Pulmonary artery endothelial cell (primary cell): ENCODE results near the gene CSMD2. TPM values are rescaled to one million over a fixed set of nuclear protein-coding genes. Genes with fewer than 3 reads are reported as not detected.

Source experiments
- DNase-seq: peaks from one replicate; pipeline ENCODE4 v3.0.0-alpha.2; 2011; ENCODE audit warnings: low read depth, low spot score
- total RNA-seq: library from RNA; depleted of rRNA; stranded (reverse); fragments of >200 nt; gene quantifications from 2 replicates; pipeline ENCODE4 v1.2.3, GENCODE V29; 2014

Gene CSMD2
- total RNA-seq, 1 donor from 2014 or later, result under 0.01 TPM

DNA sequence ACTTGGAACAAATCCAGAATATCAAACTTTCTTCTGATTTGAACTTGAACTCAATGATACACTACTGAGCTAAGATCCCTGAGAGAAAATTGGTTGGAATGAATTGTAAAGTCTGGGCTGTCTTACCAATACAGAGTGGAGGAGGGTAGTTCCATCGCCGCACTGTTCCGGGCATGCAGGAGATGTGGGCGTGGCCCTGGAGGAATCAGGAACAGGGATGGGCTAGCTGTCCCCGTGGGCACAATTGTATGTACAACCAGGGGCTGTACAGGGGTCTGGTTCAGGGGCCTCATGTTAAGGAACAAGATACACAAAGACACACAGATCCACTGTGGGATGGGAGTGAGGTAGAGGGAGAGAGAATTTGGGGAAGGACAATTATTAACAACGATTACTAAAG is 548.2 kb downstream of the CSMD2 start:
- DNase-seq, result no peak

GRCh38 chr1:33615546-33615945 is 549.5 kb downstream of the CSMD2 start:
- no peak for DNase-seq

GRCh38 chr1:33610864-33611455 is 554.1 kb downstream of the CSMD2 start:
- DNase-seq, result no peak

- DNase-seq, result no peak
These were observed 554.6 kb downstream of the CSMD2 start for GRCh38 chr1:33610391-33610790.

DNA sequence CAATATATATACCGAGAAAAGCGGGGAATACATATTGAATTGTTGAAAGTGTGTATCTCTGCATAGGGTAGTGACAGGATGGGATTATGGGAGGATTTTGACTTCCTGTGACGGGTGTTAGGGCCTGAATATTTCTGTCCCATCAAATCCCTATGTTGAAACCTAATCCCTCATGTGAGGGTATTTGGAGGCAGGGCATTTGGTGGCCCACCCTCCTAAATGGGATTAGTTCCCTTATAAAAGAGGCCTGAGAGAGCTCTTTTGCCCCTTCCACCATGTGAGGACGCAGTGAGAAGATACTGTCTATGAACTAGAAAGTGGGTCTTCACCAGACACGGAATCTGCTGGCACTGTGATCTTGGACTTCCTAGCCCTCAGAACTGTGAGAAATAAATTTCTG is 555.3 kb downstream of the CSMD2 start:
- DNase-seq, result no peak

DNA sequence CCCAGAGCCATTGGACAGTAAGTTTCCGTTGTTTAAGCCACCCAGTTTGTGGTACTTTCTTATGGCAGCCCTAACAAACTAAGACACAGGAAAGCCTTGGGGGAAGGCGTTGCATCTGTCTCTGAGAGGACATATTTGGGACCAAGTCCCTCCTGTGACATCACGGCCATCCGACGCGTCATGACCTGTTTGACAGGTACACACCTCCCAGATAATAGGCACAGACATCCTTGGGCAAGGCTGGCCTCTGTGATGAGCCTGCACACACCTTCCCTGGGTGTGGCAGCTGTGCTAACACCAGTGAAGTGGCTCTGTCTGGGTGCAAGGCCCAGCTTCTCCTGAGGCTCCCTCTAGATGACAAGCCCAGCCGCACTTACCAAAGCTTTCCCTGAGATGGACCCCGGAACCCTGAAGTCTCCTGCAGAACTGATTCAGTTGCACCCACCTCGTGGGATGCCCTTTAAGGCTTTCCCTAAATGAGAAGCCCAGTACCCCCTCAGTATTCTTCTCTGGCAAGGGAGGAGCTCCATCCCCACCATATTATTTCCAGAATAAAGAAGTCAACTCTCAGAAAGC is 556.1 kb downstream of the CSMD2 start:
- DNase-seq, result no peak

DNA sequence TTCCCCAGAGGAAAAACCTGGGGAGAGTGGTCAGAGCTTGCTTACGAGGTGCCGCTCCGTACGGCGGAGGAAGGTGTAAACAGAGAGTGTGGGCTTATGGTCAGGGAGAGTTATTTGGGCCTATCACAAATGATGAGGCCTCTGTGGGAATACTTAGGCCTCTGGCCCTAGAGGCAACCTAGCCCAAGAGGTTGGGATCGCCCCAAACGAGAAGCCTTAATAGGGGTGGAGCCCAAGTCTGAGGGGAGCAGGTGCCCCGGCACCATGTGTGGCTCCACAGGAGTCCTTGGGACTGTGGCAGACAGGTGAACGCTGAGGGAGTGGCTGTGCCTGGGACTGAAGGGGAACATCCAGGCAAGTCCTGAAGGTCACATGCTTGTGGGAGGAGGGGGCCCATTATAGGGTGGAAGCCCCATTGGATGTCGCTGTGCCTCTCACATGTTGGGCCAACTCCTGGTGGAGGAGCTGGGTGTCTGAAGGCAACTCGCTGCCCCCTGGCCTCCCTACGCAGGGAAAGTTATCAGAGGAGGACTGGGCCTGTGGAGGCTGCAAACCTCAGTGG is 557.5 kb downstream of the CSMD2 start:
- DNase-seq, result no peak

DNA sequence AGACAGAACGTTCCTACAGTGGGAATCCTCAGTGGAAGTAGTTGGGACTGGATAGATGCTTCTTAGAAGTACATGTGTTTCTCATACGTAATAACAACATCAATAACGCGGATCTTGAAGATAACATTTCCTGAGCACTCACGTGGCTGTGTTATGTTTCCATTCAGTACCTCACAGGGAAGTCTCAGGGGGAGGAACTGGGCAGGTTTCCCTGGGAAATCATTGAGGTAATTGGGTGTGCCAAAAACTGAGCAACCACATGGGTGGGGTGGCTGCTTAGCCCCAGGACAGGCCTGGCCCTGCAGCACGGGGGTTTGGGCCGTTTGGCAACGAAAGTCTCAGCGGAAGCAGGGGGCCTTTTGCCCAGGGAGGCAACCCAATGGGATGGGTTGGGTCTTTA is 558.8 kb downstream of the CSMD2 start:
- no peak for DNase-seq

- DNase-seq, result no peak
These were observed 562.8 kb downstream of the CSMD2 start for GRCh38 chr1:33602271-33602670.

DNA sequence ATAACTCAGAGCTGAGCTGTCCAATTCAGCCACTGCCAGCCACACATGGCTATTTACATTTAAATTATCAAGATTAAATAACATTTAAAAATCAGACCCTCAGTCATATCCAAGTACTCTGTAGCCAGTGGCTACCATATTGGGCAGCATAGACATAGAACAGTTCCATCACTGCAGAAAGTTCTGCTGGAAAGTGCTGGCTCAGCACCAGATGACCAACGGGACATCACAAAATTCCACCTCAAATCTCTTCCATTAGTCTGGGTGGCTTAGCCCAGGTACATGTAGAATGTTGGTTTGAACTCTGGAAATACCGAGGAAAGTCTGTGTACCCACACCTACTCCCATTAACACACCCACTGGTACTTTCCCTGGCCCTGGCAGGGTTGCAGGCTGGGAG is 563.3 kb downstream of the CSMD2 start:
- no peak for DNase-seq

DNA sequence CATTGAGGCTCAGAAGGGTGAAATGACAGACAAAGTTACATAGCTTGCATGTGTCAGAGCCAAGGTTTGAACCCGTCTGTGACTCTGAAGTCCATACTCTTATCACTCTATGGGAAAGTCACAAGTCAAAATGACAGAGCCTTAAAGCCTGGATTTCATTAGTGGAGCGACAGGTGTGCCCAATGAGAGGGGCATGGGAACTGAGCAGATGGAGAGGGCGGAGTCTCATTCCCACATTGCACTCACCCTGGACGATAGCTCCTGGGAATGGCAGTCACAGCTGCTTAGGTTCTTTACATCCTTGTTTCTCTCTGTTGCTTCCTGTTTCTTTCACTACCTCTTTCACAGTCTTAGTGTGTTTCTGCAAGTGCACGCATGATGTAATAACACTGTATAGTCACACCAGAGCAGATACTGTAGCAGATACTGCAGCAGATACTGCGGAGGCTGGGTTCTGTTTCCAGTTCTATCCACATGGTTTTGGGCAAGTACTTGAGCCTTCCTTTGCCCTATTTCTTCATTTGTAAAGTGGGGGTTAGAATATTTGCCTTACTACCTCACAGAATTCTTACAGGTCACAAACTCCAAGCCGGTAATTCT is 565.4 kb downstream of the CSMD2 start:
- no peak for DNase-seq

DNA sequence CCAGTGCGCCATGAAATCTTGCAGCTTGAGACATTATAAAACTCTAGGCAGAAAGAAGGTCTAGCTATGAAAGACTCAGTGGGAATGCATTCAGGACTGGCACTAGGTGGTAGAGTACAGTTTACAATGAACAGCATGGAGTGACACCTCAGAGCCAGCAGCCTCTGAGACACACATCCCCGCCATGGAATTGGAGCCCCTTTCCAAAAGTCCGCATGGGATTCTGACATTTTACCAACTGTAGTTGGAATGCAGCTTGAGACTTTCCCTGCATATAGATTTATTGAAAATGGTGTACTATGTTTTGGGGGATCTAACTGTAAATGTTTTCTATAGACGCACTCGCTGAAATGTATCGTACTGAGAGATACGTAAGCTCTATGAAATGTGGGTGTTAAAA is 576.3 kb downstream of the CSMD2 start:
- DNase-seq, result no peak

- DNase-seq, result no peak
These were observed 578.2 kb downstream of the CSMD2 start for GRCh38 chr1:33586795-33587194.

DNA sequence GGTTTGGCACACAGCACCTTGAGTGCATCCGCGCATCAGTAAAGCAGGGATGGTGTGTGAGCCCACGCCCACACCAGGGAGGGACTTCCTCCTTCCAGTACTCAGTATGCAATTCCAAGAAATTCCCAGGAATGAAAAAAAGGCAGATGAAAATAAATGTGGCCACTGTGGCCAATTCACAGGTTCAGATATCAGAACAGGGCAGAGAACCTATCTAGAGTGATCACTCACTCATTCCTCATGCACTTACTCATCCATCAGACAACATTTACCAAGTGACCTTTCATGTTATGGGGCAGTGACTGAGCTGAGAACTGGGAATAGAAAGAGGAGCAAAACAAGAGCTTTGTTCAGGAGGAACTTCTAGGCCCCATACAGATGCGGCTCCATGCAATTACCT is 578.9 kb downstream of the CSMD2 start:
- DNase-seq, result no peak

DNA sequence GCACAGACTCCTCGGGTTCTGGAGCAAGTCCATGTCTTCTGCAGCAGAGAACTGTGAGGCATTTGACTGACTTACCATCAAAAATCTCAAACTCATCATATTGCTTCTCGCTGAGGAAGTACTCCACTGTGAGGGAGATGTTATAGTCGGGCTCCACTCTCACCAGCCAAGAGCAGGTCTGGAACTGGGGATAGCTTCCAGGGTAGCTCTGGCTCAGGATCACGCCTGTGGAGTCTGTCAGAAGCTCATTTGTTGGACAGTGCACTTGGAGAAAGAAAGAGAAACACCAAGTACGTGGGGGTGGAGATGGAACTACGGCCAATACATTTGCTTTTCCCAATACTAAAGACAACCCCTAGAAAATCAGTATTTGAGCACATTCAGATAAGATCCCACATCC is 581.5 kb downstream of the CSMD2 start:
- DNase-seq, result no peak

- no peak for DNase-seq
These were observed 586.2 kb downstream of the CSMD2 start for GRCh38 chr1:33578557-33579448.

- DNase-seq, result no peak
These were observed 587.4 kb downstream of the CSMD2 start for GRCh38 chr1:33577663-33578062.

GRCh38 chr1:33576821-33577599 is 588.0 kb downstream of the CSMD2 start:
- DNase-seq, result no peak

DNA sequence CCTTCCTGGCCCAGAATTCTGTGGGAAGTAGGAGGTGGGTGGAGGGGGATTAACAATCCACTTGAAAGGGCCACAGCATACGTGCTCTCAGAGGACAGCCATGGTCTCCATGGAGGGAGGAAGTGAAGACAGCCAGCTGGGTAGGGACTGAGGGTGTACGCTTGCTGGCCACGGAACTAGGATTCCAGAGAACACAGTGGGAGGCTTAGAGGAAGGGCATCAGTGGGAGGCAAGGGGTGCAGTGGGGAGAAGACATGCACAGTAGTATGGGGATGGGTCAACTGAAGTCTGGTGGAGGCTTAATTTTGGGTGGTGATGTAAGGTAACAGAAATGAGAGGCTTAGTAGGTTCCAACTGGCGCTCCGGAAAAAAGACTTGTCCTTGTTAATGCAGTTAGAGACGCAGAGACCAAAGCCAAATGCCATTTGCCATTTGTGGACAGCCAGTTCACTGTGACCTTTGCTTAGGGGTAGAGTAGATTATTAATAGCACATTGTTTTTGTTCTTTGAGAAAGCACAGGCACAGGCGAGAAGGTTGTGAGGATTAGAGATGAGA is 589.6 kb downstream of the CSMD2 start:
- no peak for DNase-seq

GRCh38 chr1:33573661-33574060 is 591.4 kb downstream of the CSMD2 start:
- DNase-seq, result no peak

DNA sequence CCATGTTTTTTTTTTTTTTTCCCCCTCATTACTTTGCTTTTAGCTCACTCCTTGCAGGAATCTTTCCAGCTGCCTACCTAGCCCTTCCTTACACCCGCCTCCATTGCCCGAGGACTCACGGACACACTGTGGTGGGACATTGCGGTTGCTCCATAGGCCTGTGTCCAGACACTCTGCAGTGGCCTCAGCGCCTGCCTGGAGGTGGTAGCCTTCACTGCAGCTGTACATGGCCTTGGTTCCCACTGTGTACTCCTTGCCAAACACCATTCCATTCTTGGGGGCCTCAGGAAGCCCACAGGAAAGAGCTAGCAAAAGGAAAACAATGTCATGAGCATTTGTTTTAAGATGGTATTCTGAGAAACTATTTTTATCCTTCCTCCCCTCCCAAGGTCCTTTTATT is 592.6 kb downstream of the CSMD2 start:
- no peak for DNase-seq
